HG02970 (cell line): ENCODE measurements around the gene RNASET2.
"Not testable (repeated sequence)": the region's sequence is repeated elsewhere in the genome, so short reads cannot be mapped to it uniquely, and the experiment has no call there.

Experiments
- ATAC-seq: cut with Tn5 transposase; IDR thresholded peaks from one replicate; pipeline ENCODE4 v1.9.1; 2021; ENCODE audit warnings: mild to moderate bottlenecking, moderate library complexity, moderate number of reproducible peaks; ENCODE audit not compliant: unreplicated experiment, low FRiP score

Gene RNASET2

DNA sequence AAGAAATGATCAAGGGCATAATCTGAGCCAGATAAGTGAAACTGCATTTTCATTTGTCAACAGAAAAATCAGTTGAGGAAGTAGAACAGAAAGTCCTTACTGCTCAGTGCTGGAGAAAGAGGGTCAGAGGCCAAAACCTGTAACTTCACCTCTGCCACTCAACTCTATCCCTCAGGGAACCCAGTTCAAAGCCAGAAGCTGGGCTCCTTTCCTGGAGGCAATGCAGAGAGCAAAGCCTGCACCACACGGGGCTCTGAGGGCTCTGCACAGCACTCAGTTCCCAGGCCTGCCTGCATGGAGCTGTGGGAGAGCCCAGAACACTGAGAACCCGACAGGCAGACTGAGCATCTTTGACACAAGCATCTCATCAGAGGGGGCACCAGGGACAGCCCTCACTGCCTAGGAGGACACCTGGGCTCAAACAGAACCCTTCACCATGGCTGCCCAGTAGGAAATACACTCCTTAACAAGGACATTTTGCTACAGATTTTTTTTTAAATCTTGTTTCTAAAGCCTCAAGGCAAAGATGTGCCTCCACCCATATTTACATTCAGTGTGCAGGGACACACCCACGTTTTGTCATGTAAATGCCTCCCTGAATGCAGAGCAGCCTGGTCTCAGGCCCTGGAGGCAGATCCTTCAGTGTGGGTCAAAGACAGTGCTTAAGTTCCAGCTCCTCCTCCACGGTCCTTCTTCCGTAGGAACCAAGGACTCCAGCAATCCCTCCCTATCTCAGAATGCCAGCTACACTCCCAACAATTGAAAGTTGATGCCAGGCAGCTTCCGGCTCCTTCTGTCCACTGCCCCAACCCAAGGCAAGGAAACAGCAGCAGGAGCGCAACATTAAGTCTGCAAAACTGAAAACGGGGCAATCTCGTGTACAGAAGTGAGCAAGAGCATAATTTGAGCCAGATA is 6.6 kb downstream of the RNASET2 start:
- no peak for ATAC-seq

GRCh38 chr6:166948724-166949123 is 7.6 kb downstream of the RNASET2 start:
- ATAC-seq: not testable (repeated sequence)

DNA sequence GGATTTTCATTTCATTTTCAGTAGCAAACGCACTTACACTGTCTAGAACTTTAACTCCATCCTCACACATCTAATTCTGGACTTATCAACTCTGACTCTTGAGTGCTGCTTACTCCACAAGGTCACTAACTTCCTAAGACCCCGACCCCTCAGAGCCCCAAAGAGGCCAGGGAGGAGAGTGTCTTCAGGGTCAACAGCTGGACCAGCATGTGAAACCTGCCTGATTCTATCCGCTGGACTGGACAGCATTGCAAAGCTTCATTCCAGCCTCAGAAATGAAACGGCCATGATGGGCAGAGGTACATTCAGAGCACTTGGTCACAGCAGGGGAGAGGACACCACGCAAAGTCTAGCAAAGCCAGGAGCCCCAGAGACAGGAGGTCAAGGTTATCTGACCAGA is 9.1 kb downstream of the RNASET2 start:
- no peak for ATAC-seq

- ATAC-seq: no peak
Measured at GRCh38 chr6:166946125-166946524, 10.2 kb downstream of the RNASET2 start.

GRCh38 chr6:166944666-166945256 is 11.6 kb downstream of the RNASET2 start:
- no peak for ATAC-seq

- ATAC-seq: no peak
Measured at GRCh38 chr6:166942393-166943168, 13.8 kb downstream of the RNASET2 start.

DNA sequence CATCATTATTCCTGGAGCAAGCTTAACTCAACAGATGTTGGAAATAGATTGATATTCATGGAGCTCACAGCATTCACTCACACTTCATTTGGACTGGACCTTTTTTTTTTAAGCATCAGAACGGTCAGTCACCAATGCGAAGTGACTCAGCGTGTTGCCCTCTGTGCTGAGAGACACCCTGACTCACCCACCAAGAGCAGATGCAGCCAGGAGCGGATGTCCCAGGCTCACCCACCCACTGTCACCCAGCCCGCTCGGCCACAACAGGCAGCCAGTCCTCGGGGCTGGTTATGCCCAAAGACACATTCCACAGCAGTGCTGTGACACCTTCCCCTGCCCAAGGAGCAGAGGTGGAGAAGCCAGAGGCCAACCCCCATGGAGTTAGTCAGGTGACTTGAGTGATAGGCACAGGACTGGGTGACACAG is 15.7 kb downstream of the RNASET2 start:
- ATAC-seq: no peak

DNA sequence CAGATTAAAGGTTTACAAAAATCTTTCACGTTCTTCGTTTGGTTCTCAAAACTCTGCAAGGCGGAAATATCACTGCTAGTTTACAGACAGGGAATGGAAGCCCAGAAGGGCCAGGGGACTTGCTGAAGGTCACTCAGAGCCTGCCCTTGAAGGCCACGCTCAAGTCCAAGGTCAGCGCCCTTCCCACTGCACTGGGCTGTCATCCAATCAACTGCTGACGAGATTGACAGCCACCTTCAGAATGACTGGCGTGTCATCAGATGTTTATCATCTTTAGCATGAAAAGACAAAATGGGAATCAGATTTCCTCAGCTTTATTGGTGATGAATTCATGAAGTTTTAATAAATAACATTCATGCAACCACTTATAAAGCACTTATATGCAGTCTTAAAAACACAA is 16.5 kb downstream of the RNASET2 start:
- ATAC-seq: no peak

GRCh38 chr6:166939345-166939744 is 17.0 kb downstream of the RNASET2 start:
- no peak for ATAC-seq

GRCh38 chr6:166938704-166939103 is 17.6 kb downstream of the RNASET2 start:
- no peak for ATAC-seq

DNA sequence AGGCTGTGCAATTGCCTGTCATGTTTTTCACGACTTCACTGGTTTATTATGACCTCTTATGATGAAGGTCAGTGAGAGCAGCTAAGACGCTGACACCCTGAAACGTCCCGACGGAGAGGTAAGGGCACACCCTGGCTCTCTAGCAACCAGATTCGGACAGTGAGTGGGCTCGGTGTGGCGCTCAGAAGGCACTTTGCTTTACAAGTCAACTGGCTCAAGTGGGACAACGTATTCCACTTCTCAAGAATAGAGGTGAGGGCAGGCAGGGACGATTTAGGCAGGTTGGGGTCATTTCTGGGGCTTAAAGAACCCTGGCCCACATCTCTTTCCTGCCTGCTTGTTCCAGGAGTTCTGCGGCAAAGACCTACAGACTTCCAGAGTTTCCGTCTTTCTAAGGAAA is 18.2 kb downstream of the RNASET2 start:
- no peak for ATAC-seq

DNA sequence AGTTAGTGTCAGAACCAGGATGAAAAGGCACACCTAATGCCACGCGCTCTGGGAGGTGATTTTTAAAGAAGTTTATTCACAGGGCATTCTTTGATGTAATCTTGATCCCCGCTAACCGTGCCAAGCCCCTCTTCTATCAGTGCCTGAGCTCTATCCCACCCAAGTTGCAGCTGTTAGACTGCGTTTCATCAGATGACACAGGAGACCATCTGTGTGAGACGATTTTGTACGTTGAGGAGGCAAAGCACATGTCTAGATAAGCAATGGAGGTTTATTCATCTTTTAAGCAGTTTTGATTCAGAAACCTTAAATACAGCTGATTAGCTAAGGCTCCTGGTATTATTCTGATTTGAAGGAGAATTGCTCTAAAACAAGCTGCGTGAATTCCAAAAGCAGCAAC is 18.6 kb downstream of the RNASET2 start:
- no peak for ATAC-seq

DNA sequence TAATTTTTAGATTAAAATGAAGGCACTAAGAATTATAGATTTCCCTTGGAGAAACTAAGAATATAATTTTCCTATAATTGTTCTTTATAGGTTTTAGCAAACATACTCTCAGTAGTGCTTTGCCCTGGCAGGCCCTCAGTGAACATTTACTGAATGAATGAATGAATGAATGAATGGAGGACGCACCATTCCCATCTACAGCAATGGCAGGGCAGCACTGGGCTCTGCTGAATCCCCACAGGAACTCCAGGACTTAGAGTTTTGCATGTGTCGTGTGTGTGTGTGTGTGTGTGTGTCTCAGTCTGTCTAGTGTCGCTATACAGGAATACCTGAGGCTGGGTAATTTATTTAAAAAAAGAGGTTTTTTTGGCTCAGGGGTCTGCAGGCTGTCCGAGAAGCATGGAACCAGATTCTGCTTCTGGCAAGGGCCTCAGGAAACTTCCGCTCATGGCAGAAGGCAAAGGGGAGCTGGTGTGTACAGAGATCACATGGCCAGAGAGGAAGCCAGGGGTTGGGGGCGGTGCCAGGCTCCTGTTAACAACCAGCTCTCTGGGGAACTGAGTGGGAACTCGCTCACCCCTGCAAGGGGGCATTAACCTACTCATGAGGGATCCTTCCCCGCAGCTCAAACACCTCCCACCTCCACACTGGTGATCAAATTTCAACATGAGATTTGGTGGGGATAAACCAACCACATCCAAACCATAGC is 20.1 kb downstream of the RNASET2 start:
- no peak for ATAC-seq

DNA sequence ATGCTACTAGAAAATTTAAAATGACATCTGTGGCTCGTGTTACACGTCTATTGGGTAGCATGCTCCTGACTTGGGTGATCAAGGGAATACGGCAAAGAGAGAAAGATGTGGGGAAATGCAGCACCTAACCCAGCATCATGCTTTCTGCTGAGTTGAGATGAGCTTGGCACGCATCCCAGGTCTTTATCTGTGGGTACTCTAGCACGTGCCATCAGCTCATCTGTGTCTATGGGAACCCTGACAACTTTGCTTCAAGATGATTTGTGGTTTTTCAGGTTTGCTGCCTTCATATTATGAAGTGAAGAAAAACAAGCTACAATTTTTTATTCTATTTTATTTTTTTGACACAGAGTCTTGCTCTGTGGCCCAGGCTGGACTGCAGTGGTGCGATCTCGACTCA is 21.0 kb downstream of the RNASET2 start:
- no peak for ATAC-seq

GRCh38 chr6:166934174-166934573 is 22.2 kb downstream of the RNASET2 start:
- no peak for ATAC-seq

GRCh38 chr6:166933396-166933795 is 23.0 kb downstream of the RNASET2 start:
- no peak for ATAC-seq

- no peak for ATAC-seq
Measured at GRCh38 chr6:166932616-166933015, 23.7 kb downstream of the RNASET2 start.

- no peak for ATAC-seq
Measured at GRCh38 chr6:166932116-166932515, 24.2 kb downstream of the RNASET2 start.

GRCh38 chr6:166931426-166931970 is 24.9 kb downstream of the RNASET2 start:
- no peak for ATAC-seq

DNA sequence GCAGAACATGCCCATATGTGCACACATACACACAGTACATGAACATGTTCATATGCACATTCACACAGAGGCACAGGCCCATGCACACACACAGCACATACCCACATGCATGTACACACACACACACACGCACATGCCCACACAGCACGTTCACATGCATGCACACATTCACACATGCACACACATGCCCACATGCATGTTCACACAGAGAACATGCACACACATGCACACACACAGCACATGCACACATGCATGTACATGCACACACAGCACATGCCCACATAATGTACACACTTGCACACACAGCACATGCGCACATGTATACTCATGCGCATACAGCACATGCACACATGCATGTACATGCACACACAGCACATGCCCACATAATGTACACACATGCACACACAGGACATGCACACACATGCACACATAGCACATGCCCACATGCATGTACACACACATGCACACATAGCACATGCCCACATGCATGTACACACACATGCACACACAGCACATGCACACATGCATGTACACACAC is 25.9 kb downstream of the RNASET2 start:
- ATAC-seq: no peak
